GM18499 (cell line): ENCODE results near the gene VASN.

Experiments used
- ATAC-seq: cut with Tn5 transposase; IDR thresholded peaks from one replicate; pipeline ENCODE4 v1.9.1; 2021; ENCODE audit warnings: moderate number of reproducible peaks; ENCODE audit not compliant: insufficient read depth, unreplicated experiment

VASN gene

DNA sequence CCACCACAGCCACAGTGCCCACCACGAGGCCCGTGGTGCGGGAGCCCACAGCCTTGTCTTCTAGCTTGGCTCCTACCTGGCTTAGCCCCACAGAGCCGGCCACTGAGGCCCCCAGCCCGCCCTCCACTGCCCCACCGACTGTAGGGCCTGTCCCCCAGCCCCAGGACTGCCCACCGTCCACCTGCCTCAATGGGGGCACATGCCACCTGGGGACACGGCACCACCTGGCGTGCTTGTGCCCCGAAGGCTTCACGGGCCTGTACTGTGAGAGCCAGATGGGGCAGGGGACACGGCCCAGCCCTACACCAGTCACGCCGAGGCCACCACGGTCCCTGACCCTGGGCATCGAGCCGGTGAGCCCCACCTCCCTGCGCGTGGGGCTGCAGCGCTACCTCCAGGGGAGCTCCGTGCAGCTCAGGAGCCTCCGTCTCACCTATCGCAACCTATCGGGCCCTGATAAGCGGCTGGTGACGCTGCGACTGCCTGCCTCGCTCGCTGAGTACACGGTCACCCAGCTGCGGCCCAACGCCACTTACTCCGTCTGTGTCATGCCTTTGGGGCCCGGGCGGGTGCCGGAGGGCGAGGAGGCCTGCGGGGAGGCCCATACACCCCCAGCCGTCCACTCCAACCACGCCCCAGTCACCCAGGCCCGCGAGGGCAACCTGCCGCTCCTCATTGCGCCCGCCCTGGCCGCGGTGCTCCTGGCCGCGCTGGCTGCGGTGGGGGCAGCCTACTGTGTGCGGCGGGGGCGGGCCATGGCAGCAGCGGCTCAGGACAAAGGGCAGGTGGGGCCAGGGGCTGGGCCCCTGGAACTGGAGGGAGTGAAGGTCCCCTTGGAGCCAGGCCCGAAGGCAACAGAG, 10.5 kb downstream of the VASN start:
- ATAC-seq, result no peak

DNA sequence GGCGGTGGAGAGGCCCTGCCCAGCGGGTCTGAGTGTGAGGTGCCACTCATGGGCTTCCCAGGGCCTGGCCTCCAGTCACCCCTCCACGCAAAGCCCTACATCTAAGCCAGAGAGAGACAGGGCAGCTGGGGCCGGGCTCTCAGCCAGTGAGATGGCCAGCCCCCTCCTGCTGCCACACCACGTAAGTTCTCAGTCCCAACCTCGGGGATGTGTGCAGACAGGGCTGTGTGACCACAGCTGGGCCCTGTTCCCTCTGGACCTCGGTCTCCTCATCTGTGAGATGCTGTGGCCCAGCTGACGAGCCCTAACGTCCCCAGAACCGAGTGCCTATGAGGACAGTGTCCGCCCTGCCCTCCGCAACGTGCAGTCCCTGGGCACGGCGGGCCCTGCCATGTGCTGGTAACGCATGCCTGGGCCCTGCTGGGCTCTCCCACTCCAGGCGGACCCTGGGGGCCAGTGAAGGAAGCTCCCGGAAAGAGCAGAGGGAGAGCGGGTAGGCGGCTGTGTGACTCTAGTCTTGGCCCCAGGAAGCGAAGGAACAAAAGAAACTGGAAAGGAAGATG, 11.2 kb downstream of the VASN start:
- no peak for ATAC-seq

DNA sequence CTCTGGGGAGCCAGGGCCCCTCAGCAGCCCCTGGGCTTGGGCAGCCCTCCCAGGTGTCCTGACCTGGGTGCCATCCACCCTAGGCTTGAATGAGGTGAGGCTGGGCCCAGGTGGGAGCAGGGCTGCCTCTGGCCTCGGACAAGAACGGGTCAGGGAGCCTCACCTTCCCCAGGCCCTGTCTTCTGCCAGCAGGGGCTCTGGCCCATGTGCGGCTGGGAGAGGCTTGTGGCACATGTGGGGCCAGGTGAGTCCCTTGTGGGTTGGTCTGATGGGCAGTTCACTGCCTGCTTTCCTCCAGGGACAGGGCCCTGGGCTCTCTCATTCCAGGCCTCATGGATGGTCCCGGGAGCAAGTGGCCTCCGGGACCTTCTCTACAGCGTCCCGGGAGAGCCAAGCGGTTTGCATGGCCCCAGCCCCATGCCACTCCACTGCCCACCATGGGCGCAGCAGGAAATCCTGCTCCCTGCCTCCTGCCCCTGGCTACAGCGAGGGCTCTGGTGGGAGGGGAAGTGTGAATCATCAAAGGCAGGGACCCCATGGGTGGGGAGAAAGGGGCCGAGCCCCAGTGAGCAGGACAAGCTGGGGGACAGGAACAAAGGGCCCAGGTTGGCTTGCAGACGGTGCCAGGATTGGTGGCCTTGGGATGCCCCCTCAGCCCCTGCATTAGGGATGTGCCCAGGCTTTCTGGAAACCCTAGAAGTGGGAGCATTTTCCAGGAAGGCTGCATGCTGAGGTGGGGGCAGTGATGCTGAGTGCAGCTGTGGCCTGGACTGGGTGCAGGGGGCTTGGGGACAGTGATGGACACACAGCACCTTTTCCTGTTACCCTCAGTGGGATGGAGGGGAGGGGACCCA, 12.2 kb downstream of the VASN start:
- no peak for ATAC-seq

DNA sequence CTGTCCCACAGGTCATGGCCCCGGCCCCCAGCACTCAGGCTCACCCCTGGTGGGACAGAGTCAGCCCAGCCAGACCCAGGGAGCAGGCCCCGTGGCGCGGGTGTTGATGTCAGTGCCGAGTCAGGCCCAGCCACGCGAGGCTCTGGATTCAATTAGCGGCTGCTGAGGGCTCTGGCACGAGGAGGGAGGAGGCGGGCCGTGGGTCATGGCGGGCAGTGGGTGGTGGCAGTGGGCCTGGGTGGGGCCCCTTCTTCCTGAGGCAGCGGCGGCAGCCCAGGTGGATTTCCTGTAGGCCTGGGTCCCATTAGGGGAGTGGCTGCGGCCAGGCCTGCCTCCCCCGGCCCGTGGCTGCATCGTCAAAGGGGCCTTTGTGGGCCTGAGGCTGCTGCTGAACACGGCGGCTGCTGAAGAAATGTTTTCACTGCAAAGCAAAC, 12.9 kb downstream of the VASN start:
- no peak for ATAC-seq

DNA sequence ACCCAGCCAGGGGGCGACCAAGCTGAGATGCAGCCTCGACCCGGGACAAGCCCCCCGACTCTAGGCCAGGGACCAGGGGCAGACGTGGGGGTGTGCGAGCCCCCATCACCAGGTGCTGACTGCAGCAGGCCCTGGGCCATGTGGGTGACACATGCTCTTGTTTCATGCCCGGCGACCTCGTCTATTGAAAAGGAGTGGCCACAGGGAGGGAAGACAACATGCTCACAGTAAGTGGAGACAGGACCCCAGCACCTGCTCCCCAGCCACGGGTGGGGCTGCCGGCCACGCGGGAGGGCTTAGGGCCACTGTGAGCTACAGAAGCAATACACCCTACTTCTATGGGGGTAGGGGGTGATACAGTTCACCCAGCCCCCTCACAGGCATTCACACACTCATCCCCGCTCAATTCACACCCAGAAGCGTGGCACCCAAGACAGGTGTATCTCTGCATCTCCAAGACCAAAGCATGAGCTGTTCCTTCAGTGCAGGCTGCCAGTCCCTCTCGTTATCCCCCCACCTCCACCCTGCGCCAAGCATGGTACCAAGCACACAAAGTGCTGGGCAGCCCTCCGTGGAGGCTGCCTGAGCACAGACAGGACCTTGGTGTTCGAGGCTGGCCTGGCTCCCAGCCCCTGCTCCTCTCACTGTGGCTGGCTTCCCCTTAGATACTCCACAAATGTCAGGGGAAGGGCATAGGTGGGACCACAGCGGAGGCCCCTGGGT, 13.6 kb downstream of the VASN start:
- no peak for ATAC-seq

DNA sequence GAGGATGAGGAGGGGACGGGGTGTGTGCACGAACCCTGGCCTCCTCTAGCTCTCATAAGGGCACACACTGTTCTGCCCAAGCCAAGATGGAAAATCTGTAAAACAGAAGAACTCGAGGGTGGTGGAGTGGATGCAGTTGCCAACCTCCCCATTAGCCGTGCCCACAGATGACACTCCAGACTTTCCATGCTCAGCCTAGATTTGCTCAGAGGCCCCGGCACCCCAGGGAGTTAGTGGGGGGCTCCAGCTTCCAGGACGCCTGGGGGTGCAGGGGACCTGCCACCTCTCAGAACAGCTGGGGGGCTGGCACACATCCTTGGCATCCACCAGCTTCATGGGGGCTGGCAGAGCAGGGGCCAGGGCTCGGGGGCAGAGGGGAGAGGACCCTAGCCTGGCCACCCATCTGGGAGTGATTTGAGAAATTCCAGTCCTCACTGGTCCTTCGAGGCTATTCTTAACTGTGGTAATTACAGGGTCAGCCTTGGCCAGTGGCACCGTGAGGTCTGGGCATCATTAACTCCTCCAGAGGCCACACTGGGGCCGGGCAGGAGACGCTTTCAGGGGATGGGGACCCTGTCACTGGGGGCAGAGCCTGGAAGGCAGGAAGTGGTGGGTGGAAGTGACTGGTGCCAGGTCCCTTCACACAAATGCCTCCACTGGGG, 14.3 kb downstream of the VASN start:
- no peak for ATAC-seq

DNA sequence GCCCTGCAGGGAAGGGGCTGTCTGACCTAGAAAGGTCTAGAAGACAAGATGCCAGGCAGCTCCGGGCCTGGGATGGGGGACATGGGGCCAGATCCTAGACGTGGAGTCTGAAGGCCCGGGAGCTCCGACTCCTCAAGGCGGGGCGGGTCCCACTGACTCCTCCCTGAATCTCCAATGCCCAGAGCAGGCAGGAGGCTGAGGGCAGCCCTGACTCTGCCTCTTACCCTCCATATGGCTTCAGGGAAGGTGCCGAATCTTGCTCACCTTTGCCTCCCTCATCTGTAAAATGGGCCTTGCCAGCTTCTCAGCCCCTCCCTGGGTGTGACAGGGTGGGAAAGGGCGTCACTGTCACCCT, 14.8 kb downstream of the VASN start:
- no peak for ATAC-seq

DNA sequence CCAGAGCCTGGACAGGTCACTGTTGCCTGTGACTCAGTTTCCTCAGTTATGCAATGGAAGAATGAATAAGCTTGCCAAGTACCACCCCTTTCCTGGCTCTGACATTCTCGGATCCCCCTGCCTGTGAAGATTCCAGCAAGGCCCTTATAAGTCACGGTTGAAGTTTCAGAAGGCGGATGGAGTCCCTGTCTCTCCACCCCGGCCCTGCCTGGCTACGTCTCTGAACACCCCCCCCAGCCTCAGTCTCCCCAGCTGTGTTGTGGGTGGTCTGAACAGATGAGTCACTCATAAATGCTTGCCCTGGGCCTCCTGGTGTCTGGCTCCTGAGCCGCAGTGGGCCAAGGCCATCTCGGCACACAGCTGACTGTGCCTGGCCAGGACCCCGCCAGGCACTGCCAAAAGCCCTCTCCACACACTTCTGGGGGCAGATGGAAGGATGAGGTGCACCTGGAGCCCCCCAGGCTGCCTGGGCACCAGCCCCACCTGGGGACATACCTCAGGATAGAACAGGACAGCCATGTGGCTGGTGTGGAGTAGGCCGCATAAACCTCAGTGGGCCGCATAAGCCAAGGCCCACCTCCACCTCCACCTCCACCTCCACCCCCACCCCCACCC, 15.4 kb downstream of the VASN start:
- no peak for ATAC-seq

DNA sequence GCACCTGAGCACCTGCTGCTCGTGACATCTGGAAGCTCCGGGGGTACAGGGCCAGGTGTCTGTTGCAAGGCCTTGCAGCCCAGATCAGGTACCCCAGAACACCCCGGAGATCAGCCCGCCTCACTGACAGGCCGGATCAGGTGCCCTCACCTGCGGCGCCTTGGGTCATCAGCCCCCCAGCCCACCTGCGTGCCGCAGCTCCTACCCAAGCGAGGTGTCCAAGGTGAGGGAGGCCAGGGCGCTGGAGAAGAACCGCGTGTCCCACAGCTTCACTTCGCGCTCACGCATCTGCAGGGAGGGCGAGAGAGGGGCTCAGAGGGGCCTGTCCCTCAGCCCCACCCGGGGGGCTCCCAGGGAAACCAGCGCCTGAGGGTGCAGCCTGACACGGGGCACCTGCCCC, 16.1 kb downstream of the VASN start:
- ATAC-seq, result no peak

DNA sequence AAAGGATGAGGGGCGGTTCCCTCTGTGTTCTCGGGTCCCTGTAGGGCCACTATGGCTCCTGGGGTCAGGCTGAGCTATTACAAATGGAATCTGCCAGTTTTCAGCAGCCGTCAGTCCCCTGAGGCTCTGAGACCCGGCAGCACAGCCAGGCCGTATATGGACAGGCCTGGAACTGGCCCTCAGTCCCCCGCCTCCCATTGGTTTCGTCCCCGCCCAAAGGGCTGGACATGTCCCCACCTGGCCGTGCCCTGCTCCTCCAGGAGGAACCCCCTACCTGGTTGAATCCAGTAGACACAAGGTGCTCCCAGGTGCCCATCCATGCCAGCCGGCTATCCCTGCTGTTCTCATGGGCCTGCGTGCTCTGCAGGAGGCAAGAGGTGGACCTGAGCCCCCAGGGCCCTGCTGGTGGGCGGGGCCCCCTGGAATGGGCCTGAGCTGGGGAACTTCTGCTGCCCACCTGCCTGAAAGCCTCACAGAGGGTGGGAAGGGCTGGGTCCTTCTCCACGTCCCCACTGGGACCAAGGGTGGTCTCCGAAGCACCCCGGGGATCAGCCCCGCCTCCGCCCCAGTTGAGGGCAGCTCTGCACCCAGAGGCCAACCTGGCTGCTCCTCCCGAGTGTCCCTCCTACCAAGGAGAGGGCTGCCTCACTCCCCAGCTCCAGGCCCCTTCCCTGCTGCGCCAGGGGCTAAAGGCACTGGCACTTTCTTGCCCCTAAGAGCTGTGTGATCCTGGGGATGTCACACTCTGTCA, 16.8 kb downstream of the VASN start:
- no peak for ATAC-seq

DNA sequence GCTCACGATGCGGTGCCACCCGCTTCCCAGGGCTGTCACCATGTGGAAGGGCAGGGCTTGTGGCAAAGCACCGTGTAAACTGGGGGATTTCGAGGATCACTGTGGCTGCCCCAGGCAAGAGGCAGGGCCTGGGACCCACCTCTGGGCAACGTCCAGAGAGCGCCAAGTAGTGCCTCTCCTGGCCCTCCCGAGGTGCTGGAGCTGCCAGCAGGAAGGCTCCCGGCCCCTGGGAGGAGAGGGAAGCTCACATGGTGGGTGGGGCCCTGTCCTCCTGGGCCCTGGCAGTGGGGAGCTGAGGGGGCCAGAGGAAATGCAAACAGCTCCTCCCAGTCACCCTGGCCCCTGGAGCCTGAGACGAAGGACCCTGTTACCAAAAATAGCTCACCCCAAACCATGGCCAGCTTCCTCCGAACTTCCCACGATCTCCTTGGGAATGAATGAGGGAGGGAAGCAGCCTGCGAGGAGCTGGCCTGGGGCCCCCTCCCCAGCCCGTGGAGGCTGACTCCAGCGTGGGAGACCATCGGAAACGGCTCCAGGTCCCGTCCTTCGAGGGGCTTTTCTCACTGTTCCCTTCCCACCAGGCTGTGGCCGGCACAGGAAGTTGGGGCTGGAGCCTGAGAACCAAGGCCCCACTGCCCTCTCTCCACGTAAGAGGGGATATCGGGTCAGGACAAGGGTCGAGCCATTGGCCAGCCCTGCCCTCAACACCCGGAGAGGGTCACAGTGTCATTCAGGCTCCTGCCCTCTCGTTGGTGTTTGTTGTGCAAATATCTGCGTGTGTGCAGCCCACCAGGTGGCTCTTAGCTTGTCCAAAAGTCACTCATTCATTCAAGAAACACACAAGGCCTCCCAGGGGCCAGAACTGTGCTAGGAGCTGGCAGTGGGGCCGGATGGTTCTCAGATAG, 17.7 kb downstream of the VASN start:
- no peak for ATAC-seq

DNA sequence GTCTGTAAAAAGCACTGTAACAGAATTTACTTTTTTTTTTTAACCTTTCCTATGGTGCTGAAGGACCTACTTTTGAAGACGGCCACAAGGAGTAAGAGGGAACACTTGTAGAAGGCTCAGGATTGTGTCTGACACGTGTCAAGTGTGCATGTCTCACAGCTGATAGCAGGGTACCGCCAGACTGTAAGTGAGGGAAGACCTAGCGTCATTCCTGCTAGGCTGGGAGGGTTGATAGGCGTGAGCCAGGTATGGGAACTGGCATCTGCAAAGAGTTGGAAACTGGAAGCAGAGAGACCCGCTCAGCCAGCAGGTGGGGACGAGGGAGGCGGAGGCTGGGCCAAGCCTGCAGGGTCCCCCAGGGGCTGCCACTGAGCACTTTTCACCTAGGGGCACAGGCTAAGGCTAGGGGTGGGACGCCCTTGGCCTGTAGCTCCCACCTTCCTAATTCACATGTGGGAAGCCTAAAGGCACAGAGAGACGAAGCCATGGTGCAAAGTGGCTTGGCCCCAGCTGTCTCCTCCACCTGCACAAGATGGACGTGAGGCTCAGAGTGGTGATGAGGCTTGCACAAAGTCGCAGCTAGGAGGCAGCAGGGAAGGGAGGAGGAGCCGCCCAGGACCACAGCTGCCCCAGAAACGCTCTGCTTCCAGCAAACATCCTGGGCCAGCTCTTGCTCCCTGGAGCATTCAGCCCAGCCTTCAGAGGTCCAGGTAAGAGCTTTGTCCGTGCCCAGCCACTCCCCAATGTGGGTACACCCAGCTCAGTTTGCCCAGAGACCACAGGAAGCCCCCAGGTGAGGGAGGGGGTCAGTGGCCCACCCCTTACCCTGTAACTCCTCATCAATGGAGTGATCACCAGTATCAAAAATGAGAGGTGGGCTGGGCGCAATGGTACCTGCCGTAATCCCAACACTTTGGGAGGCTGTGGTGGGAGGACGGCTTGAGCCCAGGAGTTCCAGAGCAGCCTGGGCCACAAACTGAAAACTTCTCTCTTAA, 18.9 kb downstream of the VASN start:
- no peak for ATAC-seq

DNA sequence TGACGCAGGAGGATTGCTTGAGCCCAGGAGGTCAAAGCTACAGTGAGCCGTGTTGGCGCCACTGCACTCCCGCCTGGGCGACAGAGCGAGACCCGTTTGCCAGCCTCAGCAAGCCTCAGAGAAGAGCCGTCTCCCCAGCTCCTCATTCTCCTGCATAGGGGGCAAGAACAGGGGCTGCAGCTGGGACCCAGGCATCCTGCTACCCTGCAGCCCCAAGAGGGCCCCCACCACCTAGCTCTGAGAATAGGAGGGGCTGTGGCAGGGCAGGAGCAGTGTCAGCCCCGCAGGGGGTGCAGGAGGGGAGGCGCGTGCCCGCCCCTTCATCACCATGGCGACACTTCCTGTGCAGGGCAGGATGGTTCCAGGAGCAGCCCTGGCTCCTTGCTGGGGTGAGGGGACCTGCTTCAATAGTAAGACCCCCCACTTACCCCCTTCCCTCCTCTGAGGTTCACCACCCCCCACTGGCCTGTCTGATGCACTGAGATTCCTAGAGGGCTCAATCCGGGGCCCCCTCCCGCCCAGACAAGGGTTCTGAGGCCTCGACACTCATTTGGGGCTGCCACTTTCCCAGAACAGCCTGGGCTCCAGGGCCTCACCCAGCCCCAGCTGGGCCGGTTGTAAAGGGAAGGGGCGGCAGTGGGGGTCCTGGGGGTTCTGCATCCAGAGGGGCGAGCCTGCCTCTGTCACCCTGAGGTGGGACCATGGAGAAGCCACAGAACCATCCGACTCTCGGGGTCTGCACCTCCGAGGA, 20.2 kb downstream of the VASN start:
- ATAC-seq, result no peak

DNA sequence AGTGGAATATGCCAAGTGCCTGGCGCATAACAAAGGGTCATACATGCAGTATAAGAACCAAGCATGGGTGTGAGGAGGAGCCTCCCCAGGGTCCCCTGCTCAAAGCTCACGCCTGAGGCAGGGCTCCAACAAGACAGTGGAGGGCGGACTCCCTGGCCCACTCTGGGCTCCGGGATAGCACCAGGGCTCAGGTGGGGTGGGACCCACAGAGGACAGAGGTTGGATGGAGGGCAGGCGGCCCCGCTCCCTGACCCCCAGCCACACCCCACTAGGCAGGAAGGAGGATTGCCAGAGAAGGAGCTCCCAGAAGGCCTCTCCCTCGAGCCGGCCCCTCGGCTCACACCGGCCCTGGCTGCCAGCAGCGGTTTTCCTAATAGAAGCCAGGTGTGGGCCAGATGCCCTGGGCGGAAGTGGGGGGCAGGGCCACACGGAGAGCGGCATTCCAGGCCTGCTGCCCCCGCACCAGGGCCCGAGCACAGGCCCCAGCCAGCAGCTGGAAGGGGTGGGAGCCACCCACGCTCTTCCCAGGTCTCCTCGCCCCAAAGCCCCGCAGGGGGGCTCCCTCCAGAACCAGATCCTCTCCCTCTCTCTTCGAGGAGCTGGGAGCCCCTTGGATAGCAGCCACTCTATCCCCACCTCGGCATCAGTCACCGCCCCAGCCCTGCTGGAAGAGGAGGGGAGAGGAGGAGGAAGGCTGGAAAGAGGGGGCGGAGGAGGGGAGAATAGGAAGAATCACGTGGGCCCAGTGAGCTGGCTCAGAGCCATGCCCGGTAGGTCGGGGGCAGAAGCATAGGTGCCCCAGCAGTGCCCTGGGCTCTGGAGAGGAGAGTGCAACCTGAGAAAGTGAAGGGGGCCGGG, 21.0 kb downstream of the VASN start:
- no peak for ATAC-seq

DNA sequence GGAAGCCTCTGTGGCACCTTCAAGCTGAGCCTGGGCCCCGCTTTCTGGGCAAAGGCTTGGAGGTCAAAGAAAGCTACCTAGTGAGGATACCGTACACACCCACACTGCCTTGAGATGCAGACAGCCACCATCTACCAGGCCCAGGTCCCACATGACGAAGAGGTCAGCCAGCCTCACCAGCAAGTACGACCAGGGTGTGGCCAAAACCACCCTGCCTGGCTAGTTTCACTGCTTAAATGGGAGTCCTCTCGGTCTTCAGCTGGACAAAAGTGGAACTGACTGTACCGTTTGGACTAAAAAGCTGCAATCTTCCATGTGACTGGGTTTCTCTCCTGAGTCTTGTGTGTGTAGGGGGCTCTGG, 21.6 kb downstream of the VASN start:
- ATAC-seq, result no peak
